Measurements from ENCODE around the gene LRRC26. TPM values are rescaled to one million over a fixed set of nuclear protein-coding genes. Genes with fewer than 3 reads are reported as not detected.

Gene LRRC26
- total and polyA plus RNA-seq, 2 of the 13 experiments (the other 11 are each of a cell fraction or from before 2014, with no cell fraction given): not detected

DNA sequence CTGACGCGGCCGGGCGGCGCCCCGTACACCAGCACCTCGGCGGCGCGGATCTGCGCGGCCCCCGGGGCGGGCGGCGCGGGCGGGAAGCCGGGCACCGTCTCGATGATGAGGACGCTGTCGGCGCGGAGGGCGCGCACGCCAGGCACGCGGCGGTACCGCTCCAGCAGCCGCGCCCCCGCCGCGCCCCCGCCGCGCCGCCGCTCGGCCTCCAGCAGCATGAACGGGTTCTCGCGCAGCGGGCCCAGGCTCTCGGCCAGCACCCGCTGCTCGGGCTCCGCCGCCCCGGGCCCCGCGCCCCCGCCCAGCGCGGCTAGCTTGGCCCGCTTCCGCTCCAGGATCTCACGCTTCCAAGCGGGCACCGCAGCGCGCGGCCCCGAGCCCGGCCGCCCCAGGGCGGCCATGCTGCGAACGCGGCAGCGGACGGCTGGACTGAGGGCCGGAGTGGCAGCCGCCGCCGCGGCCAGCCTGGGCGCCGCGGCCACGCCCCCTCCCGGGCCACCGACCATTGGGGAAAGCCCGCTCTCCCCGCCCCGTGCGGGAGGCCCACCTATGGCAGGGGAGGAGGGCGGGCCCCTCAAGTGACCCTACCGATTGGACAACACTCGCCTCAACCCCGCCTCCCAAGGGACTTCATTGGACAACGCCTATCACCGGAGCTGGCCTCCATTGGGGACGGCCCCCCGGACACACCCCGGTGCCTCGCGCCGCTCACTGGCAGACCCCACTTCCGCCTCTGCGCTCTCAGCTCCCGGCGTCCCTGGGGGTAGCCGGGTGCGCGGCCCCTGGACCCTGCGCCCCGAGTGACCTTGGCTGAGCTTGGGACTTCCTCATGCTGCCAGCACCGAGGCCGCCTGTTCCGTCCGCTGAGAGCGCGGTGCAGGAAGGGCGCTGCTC, 30.7 kb upstream of the LRRC26 start, which contains the start of gene TPRN (continued):
- TF ChIP-seq NR2F1 (CRISPR knock-in tag; IDR thresholded peaks at IDR 0.05) (peak; percentile 74 to 88), CBFB (CRISPR knock-in tag; IDR thresholded peaks at IDR 0.05) (no peak), MIER3 (CRISPR knock-in tag; IDR thresholded peaks at IDR 0.05; ENCODE audit: borderline replicate concordance) (peak; percentile 89), ZNF235 (CRISPR knock-in tag; IDR thresholded peaks at IDR 0.05; ENCODE audit: borderline replicate concordance) (no peak), ASH2L (IDR thresholded peaks at IDR 0.05; ENCODE audit: insufficient read length, low read depth, low read length) (peak; percentile 72), NFE2L1 (CRISPR knock-in tag; IDR thresholded peaks at IDR 0.05; ENCODE audit: borderline replicate concordance) (no peak), RXRA (CRISPR knock-in tag; IDR thresholded peaks at IDR 0.05) (peak; percentile 97), ZNF691 (CRISPR knock-in tag; IDR thresholded peaks at IDR 0.05; ENCODE audit: borderline replicate concordance, low read depth) (no peak), ZBTB4 (CRISPR knock-in tag; IDR thresholded peaks at IDR 0.05; ENCODE audit: borderline replicate concordance) (peak; percentile 88; the same call in 1 of the 2 replicates), HNF4A (CRISPR knock-in tag; IDR thresholded peaks at IDR 0.05) (peak; percentile 96), MLLT10 (CRISPR knock-in tag; IDR thresholded peaks at IDR 0.05) (no peak), JUN (CRISPR knock-in tag; IDR thresholded peaks at IDR 0.05) (peak; percentile 31; the same call in 1 of the 2 replicates), EED (CRISPR knock-in tag; IDR thresholded peaks at IDR 0.05) (no peak), ZBTB44 (CRISPR knock-in tag; IDR thresholded peaks at IDR 0.05) (no peak), ZNF232 (CRISPR knock-in tag; IDR thresholded peaks at IDR 0.05; ENCODE audit: borderline replicate concordance) (no peak)
- TF ChIP-seq, protein P1, sequence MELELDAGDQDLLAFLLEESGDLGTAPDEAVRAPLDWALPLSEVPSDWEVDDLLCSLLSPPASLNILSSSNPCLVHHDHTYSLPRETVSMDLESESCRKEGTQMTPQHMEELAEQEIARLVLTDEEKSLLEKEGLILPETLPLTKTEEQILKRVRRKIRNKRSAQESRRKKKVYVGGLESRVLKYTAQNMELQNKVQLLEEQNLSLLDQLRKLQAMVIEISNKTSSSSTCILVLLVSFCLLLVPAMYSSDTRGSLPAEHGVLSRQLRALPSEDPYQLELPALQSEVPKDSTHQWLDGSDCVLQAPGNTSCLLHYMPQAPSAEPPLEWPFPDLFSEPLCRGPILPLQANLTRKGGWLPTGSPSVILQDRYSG (CRISPR knock-in tag; IDR thresholded peaks at IDR 0.05): no peak; the same call in 1 of the 2 replicates

All from HepG2 (cell line).